Esophagus squamous epithelium (tissue), 4 donors: Measurements from ENCODE around the gene EPHA3.

Experiments
- POLR2A ChIP-seq, 4 donors: fragments of 450-650 bp; IDR thresholded peaks; one replicate each; pipeline ENCODE4 v1.6.1; 2017; ENCODE audit warnings: antibody characterized with exemption in 4 of 4, mild to moderate bottlenecking in 4 of 4, moderate library complexity in 3 of 4
- TF ChIP-seq, protein P1 (sequence below), 6 experiments: fragments of 450-650 bp in 4 of 6; fragments of 200-600 bp in 2 of 6; sonication (generic) in 2 of 6; IDR thresholded peaks; one replicate each; pipeline ENCODE4 v1.5.1; 2016 to 2019; ENCODE audit warnings: antibody characterized with exemption in 6 of 6, mild to moderate bottlenecking in 4 of 6, moderate library complexity in 4 of 6

DNA sequence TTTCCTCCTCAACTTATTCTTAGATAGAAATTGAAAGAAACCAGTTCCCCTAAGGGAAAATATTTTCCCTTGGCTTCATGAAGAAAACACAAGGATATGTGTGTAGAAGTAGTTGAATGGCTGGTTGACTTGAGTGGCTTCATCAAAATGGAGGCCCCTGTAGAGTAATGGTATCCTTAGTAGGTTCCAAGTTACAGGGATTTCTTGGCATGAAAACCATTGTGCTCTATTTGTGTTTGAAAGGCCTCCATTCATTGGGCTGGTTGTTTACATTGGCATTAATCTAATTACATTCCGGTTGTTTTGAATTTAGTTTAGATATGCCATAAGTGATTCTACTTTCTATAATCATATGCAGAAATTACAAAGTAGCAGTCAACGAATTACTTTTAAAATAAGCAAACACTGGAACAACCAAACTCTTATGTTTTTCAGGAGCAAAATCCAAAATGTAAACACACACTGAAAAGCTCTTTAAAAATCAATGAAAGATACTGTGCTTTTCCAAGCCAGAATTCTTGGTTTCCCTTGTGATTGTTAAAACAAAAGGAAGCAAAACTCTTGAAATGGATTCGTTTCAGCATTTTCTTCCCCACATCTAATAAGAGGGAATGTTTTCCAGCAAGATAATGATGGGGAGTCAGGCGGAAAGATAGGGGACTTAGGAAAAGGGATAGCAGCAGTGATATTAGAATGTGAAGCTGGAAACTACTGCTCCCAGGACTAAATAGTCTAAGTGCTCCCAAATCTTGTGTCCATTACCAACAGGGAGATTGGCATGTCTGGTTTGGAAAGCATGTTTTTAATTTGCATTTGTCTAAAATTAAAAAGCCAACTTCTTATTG is 77.0 kb downstream of the EPHA3 start:
- TF ChIP-seq, protein P1, sequence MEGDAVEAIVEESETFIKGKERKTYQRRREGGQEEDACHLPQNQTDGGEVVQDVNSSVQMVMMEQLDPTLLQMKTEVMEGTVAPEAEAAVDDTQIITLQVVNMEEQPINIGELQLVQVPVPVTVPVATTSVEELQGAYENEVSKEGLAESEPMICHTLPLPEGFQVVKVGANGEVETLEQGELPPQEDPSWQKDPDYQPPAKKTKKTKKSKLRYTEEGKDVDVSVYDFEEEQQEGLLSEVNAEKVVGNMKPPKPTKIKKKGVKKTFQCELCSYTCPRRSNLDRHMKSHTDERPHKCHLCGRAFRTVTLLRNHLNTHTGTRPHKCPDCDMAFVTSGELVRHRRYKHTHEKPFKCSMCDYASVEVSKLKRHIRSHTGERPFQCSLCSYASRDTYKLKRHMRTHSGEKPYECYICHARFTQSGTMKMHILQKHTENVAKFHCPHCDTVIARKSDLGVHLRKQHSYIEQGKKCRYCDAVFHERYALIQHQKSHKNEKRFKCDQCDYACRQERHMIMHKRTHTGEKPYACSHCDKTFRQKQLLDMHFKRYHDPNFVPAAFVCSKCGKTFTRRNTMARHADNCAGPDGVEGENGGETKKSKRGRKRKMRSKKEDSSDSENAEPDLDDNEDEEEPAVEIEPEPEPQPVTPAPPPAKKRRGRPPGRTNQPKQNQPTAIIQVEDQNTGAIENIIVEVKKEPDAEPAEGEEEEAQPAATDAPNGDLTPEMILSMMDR (IDR thresholded peaks at IDR 0.05): no peak
- no peak for TF ChIP-seq POLR2A (IDR thresholded peaks at IDR 0.05)
